PC-9 (cell line): ENCODE measurements around the gene KRT35.

Experiments
- EZH2 ChIP-seq: fragments of 200-600 bp; sonication (generic); IDR thresholded peaks from 2 replicates; pipeline ENCODE4 v1.8.0; 2017; ENCODE audit warnings: antibody characterized with exemption, low read depth
- TF ChIP-seq, protein P1 (sequence below): fragments of 200-600 bp; sonication (generic); conservative IDR thresholded peaks from 2 replicates; pipeline ENCODE4 v1.6.1; 2017; ENCODE audit warnings: mixed run types, antibody characterized with exemption, mild to moderate bottlenecking, moderate library complexity

DNA sequence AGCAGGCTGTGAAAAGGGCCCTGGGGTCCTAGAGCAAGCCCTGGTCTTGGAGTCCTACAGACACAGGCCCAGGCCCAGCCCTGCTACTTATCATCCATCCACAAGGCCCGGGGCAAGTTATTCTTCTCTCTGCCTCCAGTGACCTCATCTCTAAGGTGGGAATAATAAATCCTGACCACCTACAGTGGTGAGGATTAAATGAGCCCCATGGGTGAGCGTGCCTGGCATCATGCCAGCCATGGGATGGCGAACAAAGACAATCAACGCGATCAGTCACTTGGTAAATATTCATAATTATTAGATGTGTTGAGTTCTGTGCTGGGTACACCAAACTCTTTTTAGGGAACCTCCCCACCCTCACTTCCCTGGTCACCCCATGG, 32.2 kb upstream of the KRT35 start:
- TF ChIP-seq, protein P1, sequence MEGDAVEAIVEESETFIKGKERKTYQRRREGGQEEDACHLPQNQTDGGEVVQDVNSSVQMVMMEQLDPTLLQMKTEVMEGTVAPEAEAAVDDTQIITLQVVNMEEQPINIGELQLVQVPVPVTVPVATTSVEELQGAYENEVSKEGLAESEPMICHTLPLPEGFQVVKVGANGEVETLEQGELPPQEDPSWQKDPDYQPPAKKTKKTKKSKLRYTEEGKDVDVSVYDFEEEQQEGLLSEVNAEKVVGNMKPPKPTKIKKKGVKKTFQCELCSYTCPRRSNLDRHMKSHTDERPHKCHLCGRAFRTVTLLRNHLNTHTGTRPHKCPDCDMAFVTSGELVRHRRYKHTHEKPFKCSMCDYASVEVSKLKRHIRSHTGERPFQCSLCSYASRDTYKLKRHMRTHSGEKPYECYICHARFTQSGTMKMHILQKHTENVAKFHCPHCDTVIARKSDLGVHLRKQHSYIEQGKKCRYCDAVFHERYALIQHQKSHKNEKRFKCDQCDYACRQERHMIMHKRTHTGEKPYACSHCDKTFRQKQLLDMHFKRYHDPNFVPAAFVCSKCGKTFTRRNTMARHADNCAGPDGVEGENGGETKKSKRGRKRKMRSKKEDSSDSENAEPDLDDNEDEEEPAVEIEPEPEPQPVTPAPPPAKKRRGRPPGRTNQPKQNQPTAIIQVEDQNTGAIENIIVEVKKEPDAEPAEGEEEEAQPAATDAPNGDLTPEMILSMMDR: no peak
- no peak for TF ChIP-seq EZH2
